PC-9 (cell line): Measurements from ENCODE around the gene LEPROT. TPM values are rescaled to one million over a fixed set of nuclear protein-coding genes. Genes with fewer than 3 reads are reported as not detected.
"Not testable (repeated sequence)": the region's sequence is repeated elsewhere in the genome, so short reads cannot be mapped to it uniquely, and the experiment has no call there.

Source experiments
- BruUV-seq: library from RNA; stranded (reverse); fragments of 400-500 nt; replicated peaks from 2 replicates; lab custom pipeline; 2021; lab: Mats Ljungman, UMichigan
- CTCF ChIA-PET: fragments of 300-600 bp; sonication (Branson Sonifier 250); formaldehyde crosslinking; loops from one replicate; lab custom pipeline; 2022; ENCODE audit warnings: antibody characterized with exemption; lab: Charles Lee
- POLR2A ChIA-PET: fragments of 300-600 bp; sonication (Branson Sonifier 250); formaldehyde crosslinking; loops from one replicate; lab custom pipeline; 2022; ENCODE audit warnings: antibody characterized with exemption; ENCODE audit not compliant: unreplicated experiment; lab: Charles Lee
- DNase-seq, 2 experiments: peaks; one replicate each; pipeline versions ENCODE4 v3.0.0 to v3.0.0-alpha.2; 2015 to 2022; ENCODE audit warnings: mixed read lengths in 1 of 2
- H2AFZ ChIP-seq: fragments of 200-600 bp; sonication (generic); 2 replicates; pipeline ENCODE4 v1.8.1; 2017; ENCODE audit warnings: antibody characterized with exemption
- H3F3A ChIP-seq: fragments of 200-600 bp; sonication (generic); 2 replicates; pipeline ENCODE4 v1.8.1; 2017; ENCODE audit warnings: antibody characterized with exemption, mild to moderate bottlenecking, low read depth; ENCODE audit not compliant: insufficient read depth
- H3K27ac ChIP-seq: fragments of 200-600 bp; sonication (generic); 2 replicates; pipeline ENCODE4 v1.6.1; 2016; ENCODE audit warnings: mixed run types
- H3K27me3 ChIP-seq: fragments of 200-600 bp; sonication (generic); 2 replicates; pipeline ENCODE4 v1.6.1; 2016; ENCODE audit warnings: low read depth, mixed run types; ENCODE audit not compliant: insufficient read depth
- H3K36me3 ChIP-seq: fragments of 200-600 bp; sonication (generic); 2 replicates; pipeline ENCODE4 v1.6.1; 2016; ENCODE audit warnings: low read depth, mixed run types
- H3K4me1 ChIP-seq: fragments of 200-600 bp; sonication (generic); replicated peaks from 2 replicates; pipeline ENCODE4 v1.6.1; 2016; ENCODE audit warnings: mixed run types; ENCODE audit not compliant: insufficient read depth
- H3K4me2 ChIP-seq: fragments of 200-600 bp; sonication (generic); 2 replicates; pipeline ENCODE4 v1.6.1; 2017; ENCODE audit warnings: mixed run types
- H3K4me3 ChIP-seq: fragments of 200-600 bp; sonication (generic); 2 replicates; pipeline ENCODE4 v1.6.1; 2016; ENCODE audit warnings: mixed run types
- H3K79me2 ChIP-seq: fragments of 200-600 bp; sonication (generic); 2 replicates; pipeline ENCODE4 v1.6.1; 2017; ENCODE audit warnings: low read depth, mixed run types
- H3K9me2 ChIP-seq: fragments of 200-600 bp; sonication (generic); 2 replicates; pipeline ENCODE4 v1.8.1; 2017; ENCODE audit warnings: mild to moderate bottlenecking; ENCODE audit not compliant: insufficient read depth
- H3K9me3 ChIP-seq: fragments of 200-600 bp; sonication (generic); 2 replicates; pipeline ENCODE4 v1.8.1; 2016; ENCODE audit warnings: low read depth; ENCODE audit not compliant: insufficient read depth
- H4K20me1 ChIP-seq: fragments of 200-600 bp; sonication (generic); 2 replicates; pipeline ENCODE4 v1.8.1; 2017; ENCODE audit not compliant: insufficient read depth
- CTCF ChIP-seq: fragments of 200-600 bp; sonication (generic); conservative IDR thresholded peaks from 2 replicates; pipeline ENCODE4 v1.6.1; 2017; ENCODE audit warnings: mixed run types, antibody characterized with exemption, mild to moderate bottlenecking, moderate library complexity
- EZH2 ChIP-seq: fragments of 200-600 bp; sonication (generic); IDR thresholded peaks from 2 replicates; pipeline ENCODE4 v1.8.0; 2017; ENCODE audit warnings: antibody characterized with exemption, low read depth
- intact Hi-C: fragments of 100-400 bp; cut with micrococcal nuclease; formaldehyde crosslinking; loops from one replicate; pipeline ENCODE4 v1.10.0; 2022; ENCODE audit not compliant: unreplicated experiment
- total RNA-seq: library from RNA; stranded (reverse); gene quantifications from 2 replicates; pipeline ENCODE4 v1.2.3, GENCODE V29; 2021

LEPROT gene
- total RNA-seq, 1 experiment from 2014 or later: 113 TPM

- BruUV-seq: no TSS peak
- Histone ChIP-seq H3K36me3 (no peaks in the 10 kb centered on the region), H3K27me3 (no peaks in the 10 kb centered on the region), H3K27ac (no peak overlapping the region), H3K4me1 (no peaks in the 10 kb centered on the region), H3K4me2 (no peak overlapping the region), H3K79me2 (no peaks in the 10 kb centered on the region), H3K9me2 (no peaks in the 10 kb centered on the region), H4K20me1 (no peaks in the 10 kb centered on the region), H3K9me3 (no peaks in the 10 kb centered on the region), H2AFZ (no peak overlapping the region), H3F3A (no peaks in the 10 kb centered on the region), H3K4me3 (no peak overlapping the region)
- DNase-seq: no peak
- POLR2A ChIA-PET: no interaction called here
- intact Hi-C loops: loop anchor here (2.0 kb wide), 1 partner anchor 37 kb away; the partner anchor contains the start of genes LEPR and LEPROT
- TF ChIP-seq EZH2: no peak
- no peak for TF ChIP-seq CTCF
- CTCF ChIA-PET: interaction anchor here (0.8 to 1.5 kb wide), 2 partner anchors 230 to 394 kb away, joined by 3 read pairs; no protein-coding TSS in a partner anchor
These were observed 37.4 kb downstream of the LEPROT start for GRCh38 chr1:65457868-65458267.

- no TSS peak for BruUV-seq
- Histone ChIP-seq H3K36me3 (no peaks in the 10 kb centered on the region), H3K27me3 (no peaks in the 10 kb centered on the region), H3K27ac (no peak overlapping the region), H3K79me2 (no peaks in the 10 kb centered on the region), H3K4me3 (no peak overlapping the region), H3K9me2 (no peaks in the 10 kb centered on the region), H3K4me1 (no peaks in the 10 kb centered on the region), H4K20me1 (no peaks in the 10 kb centered on the region), H2AFZ (no peak overlapping the region), H3K4me2 (no peak overlapping the region), H3K9me3 (no peaks in the 10 kb centered on the region), H3F3A (no peaks in the 10 kb centered on the region)
- CTCF ChIA-PET: interaction anchor here (0.6 to 1.5 kb wide), 16 partner anchors 9 to 395 kb away, joined by 3 to 9 read pairs (median 5); partner anchors contain the start of genes DNAJC6, LEPR and LEPROT
- POLR2A ChIA-PET: interaction anchor here (0.5 to 1.2 kb wide), 3 partner anchors 35 to 697 kb away, joined by 4 read pairs; no protein-coding TSS in a partner anchor
- no peak for TF ChIP-seq CTCF
- TF ChIP-seq EZH2: no peak
- intact Hi-C loops: loop anchor here (2.0 kb wide), 1 partner anchor 38 kb away; the partner anchor contains the start of genes LEPR and LEPROT
- no peak for DNase-seq
These were observed 38.4 kb downstream of the LEPROT start for GRCh38 chr1:65458730-65459396.

GRCh38 chr1:65459397-65459768 is 38.9 kb downstream of the LEPROT start:
- Histone ChIP-seq H3K27me3 (no peaks in the 10 kb centered on the region), H3K79me2 (no peaks in the 10 kb centered on the region), H3K9me2 (no peaks in the 10 kb centered on the region), H2AFZ (no peak overlapping the region), H3K9me3 (no peaks in the 10 kb centered on the region), H3F3A (no peaks in the 10 kb centered on the region), H4K20me1 (no peaks in the 10 kb centered on the region), H3K27ac (no peak overlapping the region), H3K4me2 (no peak overlapping the region), H3K36me3 (no peaks in the 10 kb centered on the region), H3K4me1 (no peaks in the 10 kb centered on the region), H3K4me3 (no peak overlapping the region)
- POLR2A ChIA-PET: interaction anchor here (0.5 to 1.2 kb wide), 3 partner anchors 36 to 698 kb away, joined by 4 read pairs; no protein-coding TSS in a partner anchor
- CTCF ChIA-PET: interaction anchor here (0.6 to 1.5 kb wide), 16 partner anchors 8 to 498 kb away, joined by 3 to 9 read pairs (median 4); partner anchors contain the start of genes DNAJC6, LEPR and LEPROT
- TF ChIP-seq CTCF (peak; percentile 62), EZH2 (no peak)
- intact Hi-C loops: loop anchor here (2.0 kb wide), 1 partner anchor 39 kb away; the partner anchor contains the start of genes LEPR and LEPROT
- peak in 1 of 2 experiments; percentile 18 for DNase-seq
- BruUV-seq: no TSS peak

- intact Hi-C loops: loop anchor here (2.0 kb wide), 1 partner anchor 41 kb away; no protein-coding TSS in a partner anchor
These were observed 45.4 kb downstream of the LEPROT start for GRCh38 chr1:65465837-65466236.

More at GRCh38 chr1:65465837-65466236, 45.4 kb downstream of the LEPROT start:
- H3K36me3 ChIP-seq, H3K9me2 ChIP-seq, H3F3A ChIP-seq, H3K9me3 ChIP-seq, H3K27ac ChIP-seq, H4K20me1 ChIP-seq, H3K4me2 ChIP-seq, CTCF ChIA-PET, BruUV-seq, H3K79me2 ChIP-seq, H3K27me3 ChIP-seq, H3K4me3 ChIP-seq, POLR2A ChIA-PET, DNase-seq, H2AFZ ChIP-seq: not testable (repeated sequence)
- H3K4me1 ChIP-seq: peaks cover 12% of the 10 kb centered on the region
